SIG-M5 treated with dmso at 0.1 percent for 504 hours (cell line): ENCODE data around the gene RPL7A.
"Not testable (repeated sequence)": the region's sequence is repeated elsewhere in the genome, so short reads cannot be mapped to it uniquely, and the experiment has no call there.

Experiments
- DNase-seq: peaks from one replicate; lab custom pipeline; 2025; ENCODE audit not compliant: unreplicated experiment; lab: John Stamatoyannopoulos, UW

RPL7A gene

DNA sequence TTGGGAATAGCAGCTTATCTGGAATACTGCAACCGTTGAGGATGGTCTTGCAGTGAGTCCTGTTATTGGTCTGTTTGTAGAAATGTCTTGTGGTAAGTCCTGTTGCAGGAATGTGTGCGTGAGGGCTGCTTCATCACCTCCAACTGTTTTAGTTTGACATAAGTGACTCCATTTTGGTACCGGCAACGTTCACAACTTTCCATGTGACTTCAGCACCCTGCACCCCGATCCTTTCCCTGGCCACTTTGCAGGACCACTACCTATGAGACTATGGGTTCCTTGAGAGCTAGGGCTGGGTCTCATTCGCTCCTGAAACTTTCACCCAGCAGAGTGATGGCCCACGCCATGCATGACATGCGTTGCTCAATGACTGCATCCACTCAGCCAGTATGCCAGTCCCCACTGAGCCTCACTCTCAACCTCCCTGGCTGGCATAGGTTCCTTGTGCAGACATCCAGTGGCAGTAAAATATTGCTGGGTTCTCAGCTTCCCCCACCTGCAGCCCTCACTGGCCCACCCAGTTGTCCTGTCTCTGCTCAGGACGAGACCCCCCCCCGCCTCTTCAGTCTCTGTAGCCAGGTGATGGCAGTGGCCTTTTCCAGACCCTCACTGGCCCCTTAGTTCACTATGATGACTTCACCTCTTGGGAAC lies 20.1 kb upstream of the RPL7A start:
- no peak for DNase-seq

DNA sequence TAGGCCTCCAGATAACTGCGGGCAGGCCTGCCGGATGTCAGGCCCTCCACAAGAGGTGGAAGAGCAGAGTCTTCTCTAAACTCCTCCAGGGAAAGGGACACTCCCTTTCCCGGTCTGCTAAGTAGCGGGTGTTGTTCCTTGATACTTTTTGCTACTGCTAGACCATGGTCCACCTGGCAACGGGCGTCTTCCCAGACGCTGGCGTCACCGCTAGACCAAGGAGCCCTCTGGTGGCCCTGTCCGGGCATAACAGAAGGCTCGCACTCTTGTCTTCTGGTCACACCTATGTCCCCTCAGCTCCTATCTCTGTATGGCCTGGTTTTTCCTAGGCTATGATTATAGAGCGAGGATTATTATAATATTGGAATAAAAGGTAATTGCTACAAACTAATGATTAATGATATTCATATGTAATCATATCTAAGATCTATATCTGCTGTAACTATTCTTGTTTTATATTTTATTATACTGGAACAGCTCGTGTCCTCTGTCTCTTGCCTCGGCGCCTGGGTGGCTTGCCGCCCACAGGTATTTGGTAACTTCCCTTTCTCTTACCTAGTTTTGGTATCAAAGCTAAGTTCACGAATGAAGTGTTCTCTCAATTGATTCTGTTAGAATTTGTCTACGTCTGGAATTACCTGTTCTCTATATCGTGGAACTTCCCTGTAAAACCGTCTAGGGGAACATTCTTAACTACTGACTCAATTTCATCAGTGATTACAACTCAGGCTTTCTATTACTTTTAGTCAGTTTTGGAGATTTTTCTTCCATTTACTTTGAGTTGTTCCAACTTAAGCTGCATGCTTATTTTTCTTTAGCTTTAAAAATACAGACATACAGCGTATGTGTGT lies 18.5 kb upstream of the RPL7A start:
- not testable (repeated sequence) for DNase-seq

DNA sequence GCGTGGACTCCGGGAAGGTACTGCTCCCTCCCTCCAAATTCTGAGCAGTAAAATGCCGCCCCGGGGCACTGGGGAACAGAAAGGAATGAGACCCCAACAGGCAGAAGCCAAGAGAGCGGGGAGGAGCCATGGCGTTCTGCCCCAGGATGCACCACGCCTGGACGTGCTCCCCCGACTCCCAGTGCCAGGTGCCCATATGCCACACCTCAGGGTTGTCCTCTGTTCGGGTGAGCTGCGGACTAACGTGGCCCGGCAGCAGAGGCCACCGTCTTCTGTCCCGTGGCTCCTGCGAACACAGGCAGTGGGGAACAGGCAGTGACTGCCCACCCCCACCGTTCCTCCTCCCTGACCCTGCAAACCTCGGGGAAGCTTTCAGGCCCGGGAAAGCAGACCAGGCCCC lies 16.8 kb upstream of the RPL7A start:
- no peak for DNase-seq

DNA sequence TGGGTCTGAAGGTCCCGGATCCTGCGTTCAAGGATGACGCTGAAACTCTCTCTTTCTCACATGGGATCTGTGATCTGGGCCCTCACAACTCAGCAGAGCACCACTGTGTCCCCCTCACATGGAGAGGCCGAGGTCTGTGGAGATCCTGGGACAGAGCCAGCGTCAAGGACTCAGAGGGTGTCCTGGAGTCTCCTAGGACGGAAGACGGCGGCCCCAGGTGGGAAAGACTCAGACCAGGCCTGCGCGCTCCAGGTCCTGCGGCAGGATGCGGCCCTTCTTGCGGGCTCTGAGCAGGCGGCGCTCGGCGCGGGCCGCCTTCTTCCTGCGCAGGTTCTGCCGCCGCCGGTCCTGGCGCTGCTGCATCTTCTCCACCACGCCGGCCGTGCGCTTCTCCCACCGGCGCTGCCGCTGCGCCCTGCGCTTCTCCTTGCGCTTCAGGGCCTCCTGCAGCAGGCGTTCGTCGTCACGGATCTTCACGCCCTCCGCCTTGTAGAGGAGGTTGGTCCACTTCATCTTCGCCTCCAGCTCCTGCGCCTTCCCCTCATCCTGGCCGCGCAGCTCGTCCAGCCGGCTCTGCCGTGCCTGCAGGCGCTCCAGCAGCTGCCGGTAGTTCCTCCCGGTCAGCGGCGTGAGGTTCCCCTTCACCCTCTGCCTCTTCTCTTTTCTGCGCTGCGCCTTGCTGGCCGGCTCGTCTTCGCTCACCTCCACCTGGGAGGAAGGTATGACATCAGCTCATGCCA lies 16.2 kb upstream of the RPL7A start:
- DNase-seq: no peak

DNA sequence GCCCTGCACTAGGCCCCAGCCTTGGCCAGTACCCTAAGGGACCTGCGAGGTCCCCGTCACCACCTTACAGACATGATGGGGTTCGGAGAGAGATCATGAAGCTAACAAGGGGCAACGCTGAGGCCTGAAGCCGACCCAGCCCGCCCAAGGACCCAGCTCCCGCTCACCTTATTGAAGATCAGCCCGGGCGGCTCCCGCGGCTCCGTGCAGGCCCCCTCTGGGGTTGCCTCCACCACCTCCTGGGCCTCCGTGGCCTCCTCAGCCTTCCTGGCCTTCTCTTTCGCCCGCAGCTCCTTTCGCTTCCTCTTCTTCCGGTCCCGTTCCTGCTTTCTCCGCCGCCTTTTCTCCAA lies 15.7 kb upstream of the RPL7A start:
- no peak for DNase-seq

DNA sequence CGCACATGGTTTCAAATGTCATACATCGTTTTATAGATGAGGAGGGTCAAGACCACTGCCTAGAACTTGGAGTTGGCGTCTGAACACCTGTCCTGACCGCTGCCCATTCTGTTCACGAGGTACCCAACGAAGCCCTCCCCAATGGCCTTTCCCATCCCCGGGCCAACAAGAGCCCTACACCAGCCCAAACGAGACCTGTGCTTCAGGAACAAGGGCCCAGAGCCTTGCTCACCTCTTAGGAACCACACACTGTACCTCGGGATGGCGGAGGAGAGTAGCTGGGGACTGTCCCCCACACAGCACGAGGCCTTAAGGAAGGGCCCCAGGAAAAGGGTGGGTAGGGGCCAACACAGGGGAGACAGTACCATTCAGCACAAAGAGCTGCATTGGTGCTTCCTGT lies 15.0 kb upstream of the RPL7A start:
- DNase-seq: no peak

DNA sequence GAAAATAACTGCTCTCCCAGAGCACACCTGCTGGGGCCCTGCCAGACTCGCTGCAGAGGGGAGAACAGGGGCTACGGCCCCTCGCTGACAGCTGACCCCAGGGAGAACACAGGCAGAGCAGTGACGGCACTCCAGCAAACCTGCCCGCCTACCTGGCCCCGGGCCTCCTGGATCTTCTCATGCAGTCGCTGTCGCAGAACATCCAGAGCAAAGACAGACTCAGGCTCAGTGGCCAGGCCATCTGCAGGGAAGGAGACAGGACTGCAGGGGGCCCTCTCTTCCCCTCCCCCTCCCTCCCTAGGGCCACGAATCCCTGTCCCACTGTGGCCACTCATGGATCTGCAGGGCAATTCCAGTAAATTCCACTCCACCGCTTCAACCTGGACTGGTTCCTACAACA lies 14.5 kb upstream of the RPL7A start:
- DNase-seq: no peak

DNA sequence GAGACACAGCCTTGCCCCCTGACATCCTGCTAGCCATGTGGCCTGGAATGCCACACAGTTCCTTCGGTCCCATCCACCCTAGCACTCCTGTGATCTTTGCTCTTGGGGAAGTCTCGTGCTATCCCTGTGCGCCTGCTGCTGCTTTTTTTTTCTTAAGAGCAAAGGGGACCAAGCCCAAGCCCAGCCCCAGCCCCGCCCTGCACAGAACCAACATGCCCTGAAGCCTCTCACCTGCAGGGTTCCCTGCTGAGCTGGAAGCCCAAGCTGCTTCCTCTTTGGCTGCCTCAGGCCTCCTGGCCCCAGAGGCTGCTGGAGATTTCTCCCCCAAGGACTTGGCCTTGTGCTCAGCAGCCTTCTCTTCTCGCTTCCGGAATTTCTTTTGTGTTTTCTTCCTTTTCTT lies 13.9 kb upstream of the RPL7A start:
- DNase-seq: no peak

DNA sequence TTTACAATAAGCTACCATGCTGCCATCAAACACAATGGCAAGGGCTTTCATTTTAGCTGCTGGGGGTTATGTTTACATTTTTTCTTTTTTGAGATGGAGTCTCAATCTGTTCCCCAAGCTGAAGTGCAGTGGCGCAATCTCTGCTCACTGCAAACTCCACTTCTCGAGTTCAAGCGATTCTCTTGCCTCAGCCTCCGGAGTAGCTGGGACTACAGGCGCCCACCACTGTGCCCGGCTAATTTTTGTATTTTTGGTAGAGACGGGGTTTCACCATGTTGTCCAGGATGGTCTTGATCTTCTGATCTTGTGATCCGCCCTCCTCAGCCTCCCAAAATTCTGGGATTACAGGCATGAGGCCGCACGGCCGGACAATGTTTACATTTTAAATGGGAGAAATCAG lies 13.1 kb upstream of the RPL7A start:
- not testable (repeated sequence) for DNase-seq

DNA sequence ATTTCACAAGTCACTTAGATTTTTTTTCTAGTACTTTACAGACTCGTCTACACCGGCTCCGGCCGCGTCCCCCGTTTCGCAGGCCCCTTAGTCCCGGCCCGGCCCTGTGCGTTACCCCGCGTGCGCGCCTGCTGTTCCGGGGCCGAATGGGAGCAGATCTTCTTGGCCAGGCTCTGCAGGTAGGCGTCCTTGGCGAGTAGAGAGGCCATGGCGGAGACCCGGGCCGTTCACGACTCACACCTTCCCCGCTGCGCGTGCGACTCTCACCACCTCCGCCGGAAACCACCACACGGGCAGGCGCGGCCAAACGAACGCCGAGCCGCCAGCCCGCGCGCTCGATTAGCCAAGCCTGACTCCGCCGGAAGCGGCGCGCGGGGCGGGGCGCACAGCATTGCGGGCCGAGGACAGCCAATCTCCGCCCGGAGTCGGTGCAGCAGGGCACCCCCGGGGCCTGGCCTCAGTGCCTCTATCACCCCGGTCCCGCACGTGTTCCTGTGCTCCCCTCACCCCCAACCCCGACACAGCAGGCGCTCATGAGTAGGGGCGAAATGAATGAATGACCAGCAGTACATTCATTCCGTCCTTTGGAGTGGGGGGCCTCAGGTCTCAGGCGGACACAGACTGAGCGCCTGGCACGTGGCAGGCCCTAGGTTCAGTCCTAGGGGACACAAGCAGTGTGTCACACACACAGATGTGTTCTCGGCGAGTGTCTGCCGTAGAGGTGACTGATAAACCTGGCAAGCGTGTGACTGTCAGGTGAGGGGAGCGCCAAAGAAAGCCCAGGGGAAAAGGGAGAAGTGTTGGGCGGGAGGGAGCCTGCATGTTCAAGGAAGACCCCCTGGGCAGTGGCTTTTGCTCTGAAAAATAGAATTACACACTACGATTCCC lies 11.8 kb upstream of the RPL7A start, which contains the start of gene SURF6:
Gene SURF6, minus strand, starts transcription at position 265 of the 888 bp plus-strand sequence. Its CDS starts 56 bp downstream, at position 209.
- DNase-seq: peak; percentile 89

DNA sequence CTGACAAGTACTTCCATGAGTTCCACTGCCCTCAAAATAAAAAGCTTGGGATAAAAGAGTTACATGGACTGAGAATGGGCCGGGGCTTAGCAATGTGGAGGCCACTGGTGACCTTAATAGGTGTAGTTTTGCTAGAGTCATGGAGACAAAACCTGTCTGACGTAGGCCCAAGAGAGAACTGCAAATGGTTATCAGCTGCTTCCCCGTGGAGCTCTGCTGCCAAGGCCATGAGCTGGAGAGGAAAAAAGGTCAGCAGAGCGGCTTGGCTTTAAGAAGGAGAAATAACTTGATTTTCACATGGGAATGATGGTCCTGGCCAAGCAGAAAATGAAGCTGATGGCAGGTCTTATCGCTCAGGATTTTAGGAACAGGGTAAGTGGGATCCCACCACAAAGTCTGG lies 8.4 kb upstream of the RPL7A start:
- DNase-seq: no peak

DNA sequence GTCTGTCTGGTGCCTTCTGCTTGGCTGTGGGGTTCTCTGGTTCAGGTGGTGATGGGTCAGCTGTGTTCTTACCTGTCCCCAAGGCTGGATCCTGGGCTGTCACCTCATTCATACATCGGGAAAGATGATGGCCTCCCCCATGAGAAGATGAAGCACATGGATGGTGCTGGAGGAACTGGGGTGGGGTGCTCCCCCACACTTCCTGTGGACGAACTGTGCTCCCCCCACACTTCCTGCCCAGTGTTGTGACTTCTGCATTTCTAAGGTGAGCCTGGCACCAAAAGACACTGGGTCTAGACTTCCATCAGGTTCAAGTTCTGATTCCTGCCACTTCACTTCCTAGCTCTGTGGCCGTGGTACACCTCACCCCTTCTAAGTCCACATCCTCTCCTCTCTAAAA lies 7.8 kb upstream of the RPL7A start:
- DNase-seq: no peak

DNA sequence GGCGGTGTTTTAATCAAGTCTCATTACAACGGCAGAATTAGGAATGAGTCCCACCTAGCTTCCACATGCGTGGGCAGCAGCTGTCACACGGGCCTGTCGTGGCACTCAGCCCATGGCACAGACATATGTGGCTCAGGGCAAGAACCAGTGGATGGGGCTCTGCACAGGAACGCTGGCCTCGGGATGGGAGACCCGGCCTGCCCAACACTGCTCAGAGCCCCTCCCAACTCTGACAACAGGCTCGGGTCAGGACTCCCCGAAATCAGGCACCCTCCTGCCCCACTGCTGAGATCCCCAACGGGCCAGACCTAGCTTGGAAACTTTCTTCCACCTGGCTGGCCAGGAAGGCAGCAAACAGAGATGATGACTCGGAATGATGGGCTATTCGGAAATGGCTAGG lies 7.1 kb upstream of the RPL7A start:
- no peak for DNase-seq

DNA sequence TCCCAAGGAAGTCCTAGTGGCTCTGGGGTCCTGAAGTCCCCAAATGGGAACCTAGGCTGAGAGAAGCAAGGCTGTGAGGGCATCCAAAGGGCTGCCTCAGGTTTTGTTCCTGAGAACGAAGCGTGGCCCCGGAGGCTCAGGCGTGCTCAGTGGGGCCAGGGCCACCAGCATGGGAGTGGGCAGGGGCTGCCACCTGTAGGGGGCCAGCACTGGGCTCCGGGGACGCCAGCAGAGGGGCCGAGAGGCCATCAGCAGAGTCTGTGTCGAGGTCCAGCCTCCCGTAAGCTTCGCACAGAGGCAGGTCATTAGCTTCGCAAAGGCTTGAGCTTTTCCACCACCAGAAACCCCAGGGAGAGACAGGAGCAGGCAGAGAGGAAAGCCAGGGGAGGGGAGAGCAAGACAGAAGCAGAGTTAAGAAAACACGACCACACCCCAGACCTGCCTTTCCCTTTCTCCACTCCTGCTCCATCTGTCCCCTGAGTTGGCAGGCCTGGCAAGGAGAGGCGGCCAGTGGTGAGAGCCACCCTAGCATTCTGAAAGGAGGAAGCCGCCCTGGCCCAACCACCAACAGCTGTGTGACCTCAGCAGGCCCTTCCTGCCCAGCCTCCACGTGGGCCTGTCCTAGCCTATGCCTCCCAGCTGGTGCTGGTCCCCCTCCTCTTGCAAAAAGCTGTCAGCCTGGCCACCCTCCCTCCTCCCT lies 6.5 kb upstream of the RPL7A start:
- no peak for DNase-seq

DNA sequence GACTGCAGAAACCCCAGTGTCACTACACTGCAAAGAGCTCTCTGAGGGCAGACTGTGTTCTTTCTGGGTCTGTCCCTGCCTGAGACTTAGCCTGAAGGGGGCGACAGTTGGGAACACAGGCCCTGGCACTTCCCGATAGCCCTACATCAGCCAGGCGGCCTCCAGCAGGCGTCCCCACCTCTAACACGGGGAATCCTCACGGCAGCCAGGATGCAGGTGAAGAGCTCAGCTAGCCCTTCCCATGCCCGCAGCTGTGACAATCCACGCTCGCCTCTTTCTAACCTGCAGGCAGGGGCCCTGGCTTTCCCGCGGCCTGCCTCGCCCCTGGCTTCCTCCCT lies 6.0 kb upstream of the RPL7A start:
- DNase-seq: no peak

DNA sequence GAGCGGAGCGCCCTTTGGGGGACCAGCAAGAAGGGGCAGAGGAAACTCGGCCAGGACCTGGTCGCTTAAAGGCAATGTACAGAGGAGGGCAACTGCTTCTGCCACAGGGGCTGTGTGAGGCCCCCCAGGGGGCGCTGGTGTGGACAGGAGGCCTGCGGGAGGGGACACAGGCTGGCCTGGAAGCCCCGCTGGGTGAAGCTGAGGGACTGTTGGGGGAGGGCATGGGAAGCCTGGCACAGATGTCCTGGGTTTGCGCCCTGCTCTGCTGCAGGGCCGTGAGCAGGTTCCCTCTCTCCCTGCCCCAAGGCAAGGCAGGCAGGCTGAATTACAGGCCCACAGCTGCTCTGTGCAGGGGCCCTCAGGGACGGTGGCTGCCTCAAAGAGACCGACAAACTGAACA lies 5.4 kb upstream of the RPL7A start:
- no peak for DNase-seq

DNA sequence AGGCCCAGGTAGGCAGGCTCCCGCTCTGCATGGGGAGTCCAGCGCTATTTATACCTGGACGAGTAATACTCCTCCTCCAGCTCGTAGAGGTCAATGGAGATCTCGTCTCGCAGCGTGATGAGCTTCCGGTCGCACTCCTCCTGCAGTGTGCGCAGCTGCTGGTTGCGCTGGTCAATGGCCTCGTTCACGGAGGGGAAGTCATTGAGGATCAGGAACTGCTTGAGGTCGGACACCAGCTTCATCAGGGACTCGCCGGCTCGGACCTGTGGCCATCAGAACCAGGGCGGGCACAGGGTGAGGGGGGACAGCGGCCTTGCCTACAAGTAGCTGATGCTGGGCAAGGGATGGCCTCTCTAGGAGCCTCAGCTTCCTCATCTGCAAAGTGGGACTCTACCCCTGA lies 3.9 kb upstream of the RPL7A start:
- DNase-seq: no peak

DNA sequence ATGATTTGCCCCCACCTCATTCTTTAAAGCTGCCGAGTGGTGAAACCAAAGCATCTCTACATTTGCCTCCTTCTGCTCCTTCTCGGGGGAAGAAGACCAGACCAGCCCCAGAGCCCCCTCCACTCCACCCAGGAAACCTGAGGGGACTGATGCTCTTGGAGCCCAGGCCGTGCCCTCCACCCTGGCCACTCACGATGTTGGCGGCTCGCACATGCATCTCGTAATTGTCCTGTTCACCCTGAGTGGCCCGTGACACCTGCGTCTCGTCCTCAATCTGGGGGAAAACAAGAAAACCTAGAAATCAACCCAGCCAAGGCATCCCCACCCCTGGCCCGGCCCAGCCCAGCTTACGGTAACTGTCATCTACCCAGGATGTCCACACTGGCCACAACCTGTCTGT lies 3.0 kb upstream of the RPL7A start:
- no peak for DNase-seq

DNA sequence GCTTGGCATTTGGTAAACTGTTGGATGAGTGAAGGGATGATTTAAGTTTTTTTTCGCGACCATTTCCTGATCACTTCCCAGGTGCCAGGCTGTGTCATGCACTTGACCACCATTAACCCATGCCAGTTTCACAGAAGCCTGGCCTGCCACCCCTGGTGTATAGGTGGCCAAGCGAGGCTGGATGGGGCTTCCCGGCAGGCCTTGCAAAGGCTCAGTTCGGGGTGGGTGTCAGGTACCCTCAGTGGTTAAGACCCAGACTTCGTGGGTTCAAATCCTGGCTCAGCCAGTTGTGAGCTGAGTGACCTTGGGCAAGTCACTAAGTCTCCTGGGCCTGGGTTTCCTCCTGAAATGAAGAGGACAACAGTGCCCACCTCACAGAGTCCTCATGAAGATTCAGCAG lies 2.4 kb upstream of the RPL7A start:
- no peak for DNase-seq

DNA sequence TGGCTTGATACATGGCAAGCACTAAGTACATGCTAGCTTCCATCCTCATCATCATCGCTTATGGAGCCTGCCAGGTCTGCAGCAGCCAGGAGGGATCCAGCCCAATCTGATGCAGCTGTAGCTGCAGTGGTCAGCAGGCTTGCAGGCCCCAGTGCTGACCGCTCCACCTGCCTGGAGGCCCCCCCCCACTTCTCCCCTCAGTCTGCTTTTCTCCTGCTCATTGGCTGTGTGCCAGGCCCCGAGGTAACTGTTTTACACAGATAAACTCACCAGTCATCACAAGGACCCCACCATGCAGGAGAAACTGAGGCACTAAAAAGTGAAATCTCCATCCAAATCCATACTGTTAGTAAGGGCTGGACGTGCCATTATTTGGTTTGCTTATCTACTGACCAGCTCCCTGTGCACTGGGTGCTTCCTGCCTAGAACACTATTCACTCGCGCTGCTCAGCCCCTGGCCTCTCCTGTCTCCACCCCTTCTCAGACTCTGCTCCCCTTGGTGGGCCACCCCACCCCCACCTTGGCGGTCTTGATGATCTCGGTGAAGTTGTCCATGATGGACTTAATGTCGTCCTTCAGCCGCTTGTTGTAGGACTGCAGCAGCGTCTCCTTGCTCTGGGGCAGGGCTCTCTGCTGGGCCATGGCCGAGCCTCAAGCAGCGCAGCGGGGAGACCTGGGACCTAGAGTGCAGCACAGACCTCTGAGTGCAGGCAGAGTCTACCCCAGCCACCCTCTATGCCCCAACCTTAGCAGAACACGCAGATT lies 1.8 kb upstream of the RPL7A start:
- DNase-seq: no peak
